PC-3 (cell line): ENCODE data around the gene COPRS. TPM values are rescaled to one million over a fixed set of nuclear protein-coding genes. Genes with fewer than 3 reads are reported as not detected.

Experiments used
- ATAC-seq: fragments of 200-7000 bp; cut with Tn5 transposase; 2 replicates; pipeline ENCODE4 v1.9.1; 2020; ENCODE audit warnings: mild to moderate bottlenecking, moderate library complexity
- BruUV-seq: library from RNA; stranded (reverse); fragments of 400-500 nt; replicated peaks from 2 replicates; lab custom pipeline; 2021; lab: Mats Ljungman, UMichigan
- CTCF ChIA-PET: fragments of 300-600 bp; sonication (Branson Sonifier 250); formaldehyde crosslinking; loops from one replicate; lab custom pipeline; 2022; ENCODE audit warnings: antibody characterized with exemption; lab: Charles Lee
- POLR2A ChIA-PET: fragments of 300-600 bp; sonication (Branson Sonifier 250); formaldehyde crosslinking; loops from one replicate; lab custom pipeline; 2022; ENCODE audit warnings: antibody characterized with exemption; ENCODE audit not compliant: unreplicated experiment; lab: Charles Lee
- DNase-seq: peaks from one replicate; pipeline ENCODE4 v3.0.0-alpha.2; 2015
- H2AFZ ChIP-seq: fragments of 300-600 bp; sonication (generic); 2 replicates; pipeline ENCODE4 v1.6.0; 2016; ENCODE audit warnings: antibody characterized with exemption, low read length
- H3F3A ChIP-seq: fragments of 300-600 bp; sonication (generic); one replicate; pipeline ENCODE4 v1.6.0; 2017; ENCODE audit warnings: antibody characterized with exemption, low read length, control low read depth, mild to moderate bottlenecking; ENCODE audit not compliant: unreplicated experiment
- H3K27ac ChIP-seq: fragments of 300-600 bp; sonication (generic); 2 replicates; pipeline ENCODE4 v1.5.1; 2016; ENCODE audit warnings: mild to moderate bottlenecking, low read length
- H3K27me3 ChIP-seq: fragments of 300-600 bp; sonication (generic); 2 replicates; pipeline ENCODE4 v1.6.1; 2016; ENCODE audit warnings: low read length, mixed read lengths
- H3K36me3 ChIP-seq: fragments of 300-600 bp; sonication (generic); 2 replicates; pipeline ENCODE4 v1.6.1; 2016; ENCODE audit warnings: low read depth, mixed run types, low read length, mixed read lengths
- H3K4me1 ChIP-seq: fragments of 300-600 bp; sonication (generic); 2 replicates; pipeline ENCODE4 v1.5.1; 2016; ENCODE audit warnings: low read length; ENCODE audit not compliant: insufficient read depth
- H3K4me2 ChIP-seq: fragments of 300-600 bp; sonication (generic); 2 replicates; pipeline ENCODE4 v1.6.0; 2016; ENCODE audit warnings: low read length
- H3K4me3 ChIP-seq: fragments of 300-600 bp; sonication (generic); 2 replicates; pipeline ENCODE4 v1.5.1; 2016; ENCODE audit warnings: mild to moderate bottlenecking, low read length, mixed read lengths
- H3K79me2 ChIP-seq: fragments of 300-600 bp; sonication (generic); 2 replicates; pipeline ENCODE4 v1.6.1; 2017; ENCODE audit warnings: low read length, mixed read lengths
- H3K9ac ChIP-seq: fragments of 300-600 bp; sonication (generic); 2 replicates; pipeline ENCODE4 v1.6.0; 2016; ENCODE audit warnings: mild to moderate bottlenecking, low read length
- H3K9me2 ChIP-seq: fragments of 300-600 bp; sonication (generic); replicated peaks from 2 replicates; pipeline ENCODE4 v1.6.1; 2016; ENCODE audit warnings: mixed run types, low read length, mixed read lengths
- H3K9me3 ChIP-seq: fragments of 300-600 bp; sonication (generic); 2 replicates; pipeline ENCODE4 v1.6.1; 2016; ENCODE audit warnings: low read length, mixed read lengths
- H4K20me1 ChIP-seq: fragments of 300-600 bp; sonication (generic); 2 replicates; pipeline ENCODE4 v1.6.1; 2016; ENCODE audit warnings: low read length, mixed read lengths
- CTCF ChIP-seq: fragments of 300-600 bp; sonication (generic); conservative IDR thresholded peaks from 2 replicates; pipeline ENCODE4 v1.5.1; 2017; ENCODE audit warnings: antibody characterized with exemption, low read depth, mild to moderate bottlenecking, low read length
- EZH2 ChIP-seq: fragments of 300-600 bp; sonication (generic); IDR thresholded peaks from one replicate; pipeline ENCODE4 v1.6.1; 2017; ENCODE audit warnings: antibody characterized with exemption, mild to moderate bottlenecking, low read length; ENCODE audit not compliant: unreplicated experiment
- EZH2phosphoT487 ChIP-seq: fragments of 300-600 bp; sonication (generic); IDR thresholded peaks from 2 replicates; pipeline ENCODE4 v1.6.1; 2018; ENCODE audit warnings: mild to moderate bottlenecking, antibody characterized with exemption, low read length, borderline replicate concordance
- intact Hi-C: fragments of 100-400 bp; cut with micrococcal nuclease; formaldehyde crosslinking; loops from 2 replicates; pipeline ENCODE4 v1.9.0; 2023
- total RNA-seq: library from RNA; depleted of rRNA; stranded (reverse); fragments of >200 nt; gene quantifications from 2 replicates; pipeline ENCODE4 v1.2.3, GENCODE V29; 2014

Gene COPRS
- total RNA-seq, 1 experiment from 2014 or later = 79.0 TPM

- Histone ChIP-seq H3K9me2 (no peaks in the 10 kb centered on the region), H3K9ac (no peak overlapping the region), H3K27me3 (no peaks in the 10 kb centered on the region), H3K4me2 (no peak overlapping the region), H3K9me3 (no peaks in the 10 kb centered on the region), H3K79me2 (no peaks in the 10 kb centered on the region), H3F3A (no peaks in the 10 kb centered on the region), H3K27ac (no peak overlapping the region), H3K4me3 (no peak overlapping the region), H4K20me1 (no peaks in the 10 kb centered on the region), H2AFZ (no peak overlapping the region), H3K36me3 (no peaks in the 10 kb centered on the region), H3K4me1 (peaks cover 15% of the 10 kb centered on the region)
- no TSS peak for BruUV-seq
- no peak for DNase-seq
- TF ChIP-seq CTCF (no peak), EZH2 (no peak), EZH2phosphoT487 (no peak)
- intact Hi-C loops = no loop called here
- no peak for ATAC-seq
- ChIA-PET CTCF (no interaction called here), POLR2A (no interaction called here)
Observed at GRCh38 chr17:31838636-31839225, 20.3 kb downstream of the COPRS start.

- TF ChIP-seq EZH2phosphoT487 (no peak), EZH2 (no peak), CTCF (no peak)
- H3K4me2 ChIP-seq = no peak overlapping the region
- no peaks in the 10 kb centered on the region for H4K20me1 ChIP-seq
- no peak overlapping the region for H3K4me3 ChIP-seq
- H3K36me3 ChIP-seq = no peaks in the 10 kb centered on the region
- H3K9me2 ChIP-seq = no peaks in the 10 kb centered on the region
- no peaks in the 10 kb centered on the region for H3F3A ChIP-seq
- no peak overlapping the region for H3K9ac ChIP-seq
- H3K79me2 ChIP-seq = no peaks in the 10 kb centered on the region
- H3K27me3 ChIP-seq = no peaks in the 10 kb centered on the region
- CTCF ChIA-PET = no interaction called here
- ATAC-seq (no peak), DNase-seq (no peak)
- H3K4me1 ChIP-seq = no peaks in the 10 kb centered on the region
- BruUV-seq = no TSS peak
- H3K9me3 ChIP-seq = no peaks in the 10 kb centered on the region
- no peak overlapping the region for H2AFZ ChIP-seq
- POLR2A ChIA-PET = no interaction called here
- intact Hi-C loops = no loop called here
- no peak overlapping the region for H3K27ac ChIP-seq
Observed at GRCh38 chr17:31835984-31836383, 23.1 kb downstream of the COPRS start.

GRCh38 chr17:31834448-31834847 is 24.6 kb downstream of the COPRS start:
- Histone ChIP-seq H2AFZ (no peak overlapping the region), H3K9me2 (no peaks in the 10 kb centered on the region), H3F3A (no peaks in the 10 kb centered on the region), H3K27ac (no peak overlapping the region), H4K20me1 (no peaks in the 10 kb centered on the region), H3K4me2 (no peak overlapping the region), H3K27me3 (no peaks in the 10 kb centered on the region), H3K9me3 (no peaks in the 10 kb centered on the region), H3K4me1 (no peaks in the 10 kb centered on the region), H3K79me2 (no peaks in the 10 kb centered on the region), H3K36me3 (no peaks in the 10 kb centered on the region), H3K9ac (no peak overlapping the region), H3K4me3 (no peak overlapping the region)
- intact Hi-C loops = no loop called here
- BruUV-seq = no TSS peak
- ATAC-seq (no peak), DNase-seq (no peak)
- ChIA-PET POLR2A (no interaction called here), CTCF (no interaction called here)
- TF ChIP-seq CTCF (no peak), EZH2phosphoT487 (no peak), EZH2 (no peak)
